ENCODE measurements around the gene ATF4.
A peak's percentile ranks its signal among the peaks of the same experiment; 100 is the strongest.

ATF4 gene

DNA sequence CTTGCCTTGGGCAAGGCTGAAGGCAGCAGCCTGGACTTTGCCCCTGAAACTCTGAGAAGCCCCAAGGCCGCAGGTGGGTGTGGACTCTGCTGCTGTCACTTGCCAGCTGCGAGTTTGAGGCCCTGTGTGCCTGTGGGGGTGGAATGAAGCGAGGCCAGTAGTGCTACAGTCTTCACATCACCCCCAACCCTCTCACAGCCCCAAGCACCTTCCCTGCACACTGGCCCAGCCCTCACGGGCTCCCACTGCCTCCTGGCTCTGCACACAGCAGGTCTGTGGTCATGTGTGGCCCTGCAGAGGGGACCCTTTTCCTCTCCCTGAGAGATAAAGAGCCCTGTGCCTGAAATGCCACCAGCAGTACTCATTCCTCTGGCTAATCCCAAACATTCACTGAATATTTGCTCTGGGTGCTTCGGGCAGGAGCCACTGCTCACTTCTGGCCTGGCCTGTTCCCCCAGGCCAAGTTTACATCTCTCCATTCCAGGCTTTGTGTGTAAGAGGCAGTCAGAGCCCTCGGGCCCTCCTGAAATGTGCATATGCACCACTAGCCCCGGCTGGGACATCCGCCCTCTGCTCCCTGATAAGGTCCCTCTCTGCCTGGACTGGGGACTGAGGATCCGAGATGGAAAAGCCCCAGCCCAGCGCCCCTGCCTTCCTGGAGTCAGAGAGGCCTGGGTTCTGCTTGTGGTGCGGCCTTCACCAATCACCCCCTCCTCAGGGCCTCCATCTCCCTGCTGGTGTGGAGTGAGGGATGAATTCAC, 45.8 kb upstream of the ATF4 start:
- H3K79me1 ChIP-seq (ENCODE audit: low read length) = no peaks in the 10 kb centered on the region
- H3K4me1 ChIP-seq (ENCODE audit: control insufficient read depth, low read depth, low read length) = peaks cover 38% of the 10 kb centered on the region
- peak overlapping the region; percentile 35 for H3K18ac ChIP-seq (ENCODE audit: low read length)

GRCh38 chr22:39475337-39475736, 45.0 kb upstream of the ATF4 start:
- no peak overlapping the region for H2BK15ac ChIP-seq (replicated peaks; ENCODE audit: low read depth)
- H3K27ac ChIP-seq (ENCODE audit: low read depth, low read length) = peak overlapping the region; percentile 75
- H4K8ac ChIP-seq (ENCODE audit: low read depth, low read length) = no peak overlapping the region
- H3K27me3 ChIP-seq (ENCODE audit: insufficient read depth, low read length, poor library complexity) = no peaks in the 10 kb centered on the region
- DNase-seq = no peak
- H3K79me1 ChIP-seq (ENCODE audit: low read length) = no peaks in the 10 kb centered on the region
- H4K5ac ChIP-seq (ENCODE audit: low read length) = no peak overlapping the region
- no peak overlapping the region for H3K23ac ChIP-seq (ENCODE audit: low read length)
- no peak overlapping the region for H2BK120ac ChIP-seq (ENCODE audit: low read depth, low read length)
- WGBS (ENCODE audit: extremely low coverage, insufficient coverage, low lambda C conversion rate) = no CpG with 5 or more reads among the region's 9 CpGs
- H3K4me1 ChIP-seq (ENCODE audit: control insufficient read depth, low read depth, low read length) = peaks cover 35% of the 10 kb centered on the region
- peak overlapping the region; percentile 17 for H2BK5ac ChIP-seq (ENCODE audit: low read length)
- H3K36me3 ChIP-seq (ENCODE audit: control insufficient read depth, insufficient read depth, low read length) = no peaks in the 10 kb centered on the region
- no peak overlapping the region for H3K4me3 ChIP-seq (ENCODE audit: low read length)
- H3K4me2 ChIP-seq (ENCODE audit: low read length) = no peak overlapping the region
- H3K9ac ChIP-seq (ENCODE audit: low read length) = peak overlapping the region; percentile 15
- H3K79me2 ChIP-seq (ENCODE audit: control insufficient read depth, insufficient read depth, low read length) = no peaks in the 10 kb centered on the region
- no peak overlapping the region for H3K4ac ChIP-seq (ENCODE audit: low read depth, low read length)
- H2AK5ac ChIP-seq (ENCODE audit: low read length) = no peak overlapping the region
- peak overlapping the region; percentile 14 for H3K18ac ChIP-seq (ENCODE audit: low read length)
- H3K56ac ChIP-seq (ENCODE audit: low read length) = peak overlapping the region; percentile 75

More for the DNA sequence above, 45.8 kb upstream of the ATF4 start:
- Histone ChIP-seq H2BK5ac (ENCODE audit: low read length) (peak overlapping the region; percentile 71), H3K23ac (ENCODE audit: low read length) (no peak overlapping the region), H2BK120ac (ENCODE audit: low read depth, low read length) (peak overlapping the region; percentile 6), H3K79me2 (ENCODE audit: control insufficient read depth, insufficient read depth, low read length) (no peaks in the 10 kb centered on the region), H2BK15ac (replicated peaks; ENCODE audit: low read depth) (no peak overlapping the region), H3K4me3 (ENCODE audit: low read length) (no peak overlapping the region), H3K9ac (ENCODE audit: low read length) (peak overlapping the region; percentile 47), H3K56ac (ENCODE audit: low read length) (peak overlapping the region; percentile 83), H3K36me3 (ENCODE audit: control insufficient read depth, insufficient read depth, low read length) (no peaks in the 10 kb centered on the region), H3K27ac (ENCODE audit: low read depth, low read length) (peak overlapping the region; percentile 90), H3K4me2 (ENCODE audit: low read length) (no peak overlapping the region), H2AK5ac (ENCODE audit: low read length) (peak overlapping the region; percentile 40), H4K8ac (ENCODE audit: low read depth, low read length) (no peak overlapping the region), H4K5ac (ENCODE audit: low read length) (no peak overlapping the region), H3K4ac (ENCODE audit: low read depth, low read length) (no peak overlapping the region), H3K27me3 (ENCODE audit: insufficient read depth, low read length, poor library complexity) (no peaks in the 10 kb centered on the region)
- no CpG with 5 or more reads among the region's 11 CpGs for WGBS (ENCODE audit: extremely low coverage, insufficient coverage, low lambda C conversion rate)
- peak; percentile 98 for DNase-seq

DNA sequence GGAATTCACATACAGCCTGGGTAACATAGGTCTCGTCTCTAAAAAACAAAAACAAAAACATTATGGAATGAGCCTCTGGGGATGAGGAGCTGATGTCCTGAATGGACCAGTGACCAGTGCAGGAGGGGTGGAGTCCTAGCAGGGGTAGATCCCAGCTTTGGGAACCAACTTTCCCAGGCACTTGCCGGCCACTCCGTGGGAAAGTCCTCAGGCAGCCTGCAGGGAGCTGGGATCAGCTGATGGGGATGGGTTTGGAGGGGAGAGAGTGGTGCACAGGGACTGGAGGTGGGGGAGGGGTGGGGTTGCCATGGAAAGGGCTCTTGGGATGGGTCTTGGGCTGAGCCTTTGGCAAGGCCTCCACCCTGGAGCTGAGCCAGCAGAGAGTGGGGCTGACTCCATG, 44.5 kb upstream of the ATF4 start:
- DNase-seq = no peak
- H3K4me1 ChIP-seq (ENCODE audit: control insufficient read depth, low read depth, low read length) = peaks cover 30% of the 10 kb centered on the region
- H3K4me2 ChIP-seq (ENCODE audit: low read length) = no peak overlapping the region
- H3K18ac ChIP-seq (ENCODE audit: low read length) = no peak overlapping the region
- no CpG with 5 or more reads among the region's 3 CpGs for WGBS (ENCODE audit: extremely low coverage, insufficient coverage, low lambda C conversion rate)
- no peaks in the 10 kb centered on the region for H3K79me1 ChIP-seq (ENCODE audit: low read length)
- no peak overlapping the region for H4K8ac ChIP-seq (ENCODE audit: low read depth, low read length)
- H3K23ac ChIP-seq (ENCODE audit: low read length) = no peak overlapping the region
- no peak overlapping the region for H2BK5ac ChIP-seq (ENCODE audit: low read length)
- no peak overlapping the region for H3K4me3 ChIP-seq (ENCODE audit: low read length)
- no peak overlapping the region for H2BK15ac ChIP-seq (replicated peaks; ENCODE audit: low read depth)
- H3K79me2 ChIP-seq (ENCODE audit: control insufficient read depth, insufficient read depth, low read length) = no peaks in the 10 kb centered on the region
- no peak overlapping the region for H3K9ac ChIP-seq (ENCODE audit: low read length)
- no peaks in the 10 kb centered on the region for H3K36me3 ChIP-seq (ENCODE audit: control insufficient read depth, insufficient read depth, low read length)
- no peak overlapping the region for H3K56ac ChIP-seq (ENCODE audit: low read length)
- no peak overlapping the region for H2BK120ac ChIP-seq (ENCODE audit: low read depth, low read length)
- H3K27me3 ChIP-seq (ENCODE audit: insufficient read depth, low read length, poor library complexity) = no peaks in the 10 kb centered on the region
- H4K5ac ChIP-seq (ENCODE audit: low read length) = no peak overlapping the region
- no peak overlapping the region for H2AK5ac ChIP-seq (ENCODE audit: low read length)
- no peak overlapping the region for H3K4ac ChIP-seq (ENCODE audit: low read depth, low read length)
- H3K27ac ChIP-seq (ENCODE audit: low read depth, low read length) = no peak overlapping the region

DNA sequence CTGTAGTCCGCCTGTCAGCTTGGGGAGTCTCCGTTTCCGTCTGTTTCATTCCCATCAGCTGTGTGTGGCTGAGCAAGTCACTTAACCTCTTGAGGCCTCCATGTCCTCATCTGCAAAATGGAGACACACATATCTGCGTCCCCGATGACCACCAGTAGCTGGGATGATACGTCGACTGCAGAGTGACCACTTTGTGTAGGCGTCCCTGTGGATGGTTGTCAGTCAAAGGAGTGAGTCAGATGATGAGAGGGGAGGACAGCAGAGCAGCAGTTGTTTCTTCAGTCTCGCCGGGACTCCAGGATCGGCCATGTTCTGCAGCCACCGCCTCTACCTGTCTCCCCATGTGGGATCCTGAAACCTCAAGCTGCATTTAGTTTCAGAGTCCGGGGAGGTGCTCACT, 43.7 kb upstream of the ATF4 start:
- Histone ChIP-seq H3K79me2 (ENCODE audit: control insufficient read depth, insufficient read depth, low read length) (no peaks in the 10 kb centered on the region), H3K18ac (ENCODE audit: low read length) (no peak overlapping the region), H3K9ac (ENCODE audit: low read length) (no peak overlapping the region), H3K79me1 (ENCODE audit: low read length) (no peaks in the 10 kb centered on the region), H4K5ac (ENCODE audit: low read length) (no peak overlapping the region), H3K4me2 (ENCODE audit: low read length) (no peak overlapping the region), H3K56ac (ENCODE audit: low read length) (no peak overlapping the region), H3K4me3 (ENCODE audit: low read length) (no peak overlapping the region), H3K27ac (ENCODE audit: low read depth, low read length) (no peak overlapping the region), H2BK120ac (ENCODE audit: low read depth, low read length) (no peak overlapping the region), H2AK5ac (ENCODE audit: low read length) (no peak overlapping the region), H3K23ac (ENCODE audit: low read length) (no peak overlapping the region), H3K4me1 (ENCODE audit: control insufficient read depth, low read depth, low read length) (peaks cover 25% of the 10 kb centered on the region), H3K4ac (ENCODE audit: low read depth, low read length) (no peak overlapping the region), H3K36me3 (ENCODE audit: control insufficient read depth, insufficient read depth, low read length) (no peaks in the 10 kb centered on the region), H2BK5ac (ENCODE audit: low read length) (no peak overlapping the region), H2BK15ac (replicated peaks; ENCODE audit: low read depth) (no peak overlapping the region), H3K27me3 (ENCODE audit: insufficient read depth, low read length, poor library complexity) (no peaks in the 10 kb centered on the region), H4K8ac (ENCODE audit: low read depth, low read length) (no peak overlapping the region)
- WGBS (ENCODE audit: extremely low coverage, insufficient coverage, low lambda C conversion rate) = no CpG with 5 or more reads among the region's 13 CpGs
- no peak for DNase-seq

DNA sequence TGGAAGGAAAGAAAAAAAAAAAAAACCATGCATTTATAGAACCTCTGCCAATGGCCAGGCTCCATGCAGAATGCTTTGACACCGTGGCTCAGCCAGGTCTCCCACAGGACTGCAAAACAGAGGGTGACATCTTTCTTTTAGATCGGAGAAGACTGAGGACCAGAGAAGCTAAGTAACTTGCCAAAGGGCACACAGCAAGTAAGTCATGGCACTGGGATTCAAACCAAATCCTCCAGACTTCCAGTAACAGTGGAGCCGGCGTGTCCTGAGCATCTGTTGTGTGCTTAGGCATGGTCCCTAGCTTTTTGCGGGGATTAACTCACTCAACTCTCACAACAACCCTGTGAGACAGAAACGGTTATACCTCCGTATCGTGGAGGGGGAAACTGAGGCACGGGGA, 42.8 kb upstream of the ATF4 start:
- Histone ChIP-seq H4K8ac (ENCODE audit: low read depth, low read length) (no peak overlapping the region), H3K79me1 (ENCODE audit: low read length) (no peaks in the 10 kb centered on the region), H3K79me2 (ENCODE audit: control insufficient read depth, insufficient read depth, low read length) (no peaks in the 10 kb centered on the region), H3K27me3 (ENCODE audit: insufficient read depth, low read length, poor library complexity) (no peaks in the 10 kb centered on the region), H3K4me1 (ENCODE audit: control insufficient read depth, low read depth, low read length) (peaks cover 18% of the 10 kb centered on the region), H3K4me3 (ENCODE audit: low read length) (no peak overlapping the region), H3K56ac (ENCODE audit: low read length) (no peak overlapping the region), H3K36me3 (ENCODE audit: control insufficient read depth, insufficient read depth, low read length) (no peaks in the 10 kb centered on the region), H3K9ac (ENCODE audit: low read length) (no peak overlapping the region), H2BK120ac (ENCODE audit: low read depth, low read length) (no peak overlapping the region), H2BK15ac (replicated peaks; ENCODE audit: low read depth) (no peak overlapping the region), H2AK5ac (ENCODE audit: low read length) (no peak overlapping the region), H3K18ac (ENCODE audit: low read length) (no peak overlapping the region), H3K23ac (ENCODE audit: low read length) (no peak overlapping the region), H3K4ac (ENCODE audit: low read depth, low read length) (no peak overlapping the region), H2BK5ac (ENCODE audit: low read length) (no peak overlapping the region), H3K27ac (ENCODE audit: low read depth, low read length) (no peak overlapping the region), H3K4me2 (ENCODE audit: low read length) (no peak overlapping the region), H4K5ac (ENCODE audit: low read length) (no peak overlapping the region)
- DNase-seq = no peak
- no CpG with 5 or more reads among the region's 9 CpGs for WGBS (ENCODE audit: extremely low coverage, insufficient coverage, low lambda C conversion rate)

- no peaks in the 10 kb centered on the region for H3K36me3 ChIP-seq (ENCODE audit: control insufficient read depth, insufficient read depth, low read length)
- no peak overlapping the region for H2AK5ac ChIP-seq (ENCODE audit: low read length)
- peaks cover 13% of the 10 kb centered on the region for H3K4me1 ChIP-seq (ENCODE audit: control insufficient read depth, low read depth, low read length)
- WGBS (ENCODE audit: extremely low coverage, insufficient coverage, low lambda C conversion rate) = no CpG with 5 or more reads among the region's 9 CpGs
- no peak overlapping the region for H3K23ac ChIP-seq (ENCODE audit: low read length)
- H4K5ac ChIP-seq (ENCODE audit: low read length) = no peak overlapping the region
- no peaks in the 10 kb centered on the region for H3K79me2 ChIP-seq (ENCODE audit: control insufficient read depth, insufficient read depth, low read length)
- H2BK15ac ChIP-seq (replicated peaks; ENCODE audit: low read depth) = no peak overlapping the region
- no peak overlapping the region for H3K4me2 ChIP-seq (ENCODE audit: low read length)
- no peak overlapping the region for H3K18ac ChIP-seq (ENCODE audit: low read length)
- no peaks in the 10 kb centered on the region for H3K79me1 ChIP-seq (ENCODE audit: low read length)
- no peaks in the 10 kb centered on the region for H3K27me3 ChIP-seq (ENCODE audit: insufficient read depth, low read length, poor library complexity)
- H3K56ac ChIP-seq (ENCODE audit: low read length) = no peak overlapping the region
- no peak for DNase-seq
- H3K27ac ChIP-seq (ENCODE audit: low read depth, low read length) = no peak overlapping the region
- H2BK5ac ChIP-seq (ENCODE audit: low read length) = no peak overlapping the region
- H4K8ac ChIP-seq (ENCODE audit: low read depth, low read length) = no peak overlapping the region
- H3K4ac ChIP-seq (ENCODE audit: low read depth, low read length) = no peak overlapping the region
- H2BK120ac ChIP-seq (ENCODE audit: low read depth, low read length) = no peak overlapping the region
- H3K9ac ChIP-seq (ENCODE audit: low read length) = no peak overlapping the region
- no peak overlapping the region for H3K4me3 ChIP-seq (ENCODE audit: low read length)
These were observed 41.9 kb upstream of the ATF4 start for GRCh38 chr22:39478441-39478850.

Measured in mesendoderm (in vitro differentiated cells).